B cell (primary cell): ENCODE measurements around the gene COQ10B.

ENCODE experiments used
- EZH2 ChIP-seq: IDR thresholded peaks from 2 replicates; pipeline ENCODE4 v1.6.1; 2012; ENCODE audit warnings: borderline replicate concordance, low read depth, mild to moderate bottlenecking, moderate library complexity, low read length; ENCODE audit not compliant: insufficient read depth, poor library complexity, severe bottlenecking
- TF ChIP-seq, protein P1 (sequence below): fragments of 200-600 bp; IDR thresholded peaks from one replicate; pipeline ENCODE4 v1.8.0; 2022; ENCODE audit warnings: antibody characterized with exemption, mild to moderate bottlenecking

DNA sequence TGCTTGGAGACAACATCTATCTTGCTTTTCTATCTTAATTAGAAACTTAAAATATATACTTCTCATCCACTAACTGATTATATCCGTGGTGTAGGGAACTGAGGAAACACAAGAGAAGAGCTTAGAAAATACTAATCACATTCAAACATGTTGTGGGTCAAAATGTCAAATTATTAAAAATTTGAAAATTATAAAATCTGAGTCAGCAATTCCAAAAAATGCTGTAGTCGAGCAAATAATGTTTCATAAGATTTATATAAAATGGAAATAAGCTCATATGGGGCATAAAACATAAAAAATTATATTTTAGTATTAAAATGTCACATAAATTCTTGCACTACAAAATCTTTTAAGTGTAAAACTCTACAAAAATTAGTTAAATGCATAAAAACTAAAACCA is 47.8 kb upstream of the COQ10B start:
- TF ChIP-seq, protein P1, sequence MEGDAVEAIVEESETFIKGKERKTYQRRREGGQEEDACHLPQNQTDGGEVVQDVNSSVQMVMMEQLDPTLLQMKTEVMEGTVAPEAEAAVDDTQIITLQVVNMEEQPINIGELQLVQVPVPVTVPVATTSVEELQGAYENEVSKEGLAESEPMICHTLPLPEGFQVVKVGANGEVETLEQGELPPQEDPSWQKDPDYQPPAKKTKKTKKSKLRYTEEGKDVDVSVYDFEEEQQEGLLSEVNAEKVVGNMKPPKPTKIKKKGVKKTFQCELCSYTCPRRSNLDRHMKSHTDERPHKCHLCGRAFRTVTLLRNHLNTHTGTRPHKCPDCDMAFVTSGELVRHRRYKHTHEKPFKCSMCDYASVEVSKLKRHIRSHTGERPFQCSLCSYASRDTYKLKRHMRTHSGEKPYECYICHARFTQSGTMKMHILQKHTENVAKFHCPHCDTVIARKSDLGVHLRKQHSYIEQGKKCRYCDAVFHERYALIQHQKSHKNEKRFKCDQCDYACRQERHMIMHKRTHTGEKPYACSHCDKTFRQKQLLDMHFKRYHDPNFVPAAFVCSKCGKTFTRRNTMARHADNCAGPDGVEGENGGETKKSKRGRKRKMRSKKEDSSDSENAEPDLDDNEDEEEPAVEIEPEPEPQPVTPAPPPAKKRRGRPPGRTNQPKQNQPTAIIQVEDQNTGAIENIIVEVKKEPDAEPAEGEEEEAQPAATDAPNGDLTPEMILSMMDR, result no peak
- TF ChIP-seq EZH2, result no peak
